GM20000 (cell line): Measurements from ENCODE around the gene HSD11B1L.

Source experiments
- DNase-seq: peaks from one replicate; pipeline ENCODE4 v3.0.0; 2012; ENCODE audit warnings: low spot score
- CTCF ChIP-seq: IDR thresholded peaks from 2 replicates; pipeline ENCODE4 v1.5.1; 2012; ENCODE audit warnings: mild to moderate bottlenecking, control low read depth; ENCODE audit errors: extremely low read depth, missing control alignments

Gene HSD11B1L

GRCh38 chr19:5681391-5682106 is 722 bp downstream of the HSD11B1L start:
- no peak for TF ChIP-seq CTCF
- DNase-seq: no peak

GRCh38 chr19:5682107-5682482 is 1.3 kb downstream of the HSD11B1L start:
- no peak for DNase-seq
- TF ChIP-seq CTCF: no peak

- DNase-seq: no peak
- TF ChIP-seq CTCF: no peak
These were observed 2.5 kb downstream of the HSD11B1L start for GRCh38 chr19:5683177-5683886.

DNA sequence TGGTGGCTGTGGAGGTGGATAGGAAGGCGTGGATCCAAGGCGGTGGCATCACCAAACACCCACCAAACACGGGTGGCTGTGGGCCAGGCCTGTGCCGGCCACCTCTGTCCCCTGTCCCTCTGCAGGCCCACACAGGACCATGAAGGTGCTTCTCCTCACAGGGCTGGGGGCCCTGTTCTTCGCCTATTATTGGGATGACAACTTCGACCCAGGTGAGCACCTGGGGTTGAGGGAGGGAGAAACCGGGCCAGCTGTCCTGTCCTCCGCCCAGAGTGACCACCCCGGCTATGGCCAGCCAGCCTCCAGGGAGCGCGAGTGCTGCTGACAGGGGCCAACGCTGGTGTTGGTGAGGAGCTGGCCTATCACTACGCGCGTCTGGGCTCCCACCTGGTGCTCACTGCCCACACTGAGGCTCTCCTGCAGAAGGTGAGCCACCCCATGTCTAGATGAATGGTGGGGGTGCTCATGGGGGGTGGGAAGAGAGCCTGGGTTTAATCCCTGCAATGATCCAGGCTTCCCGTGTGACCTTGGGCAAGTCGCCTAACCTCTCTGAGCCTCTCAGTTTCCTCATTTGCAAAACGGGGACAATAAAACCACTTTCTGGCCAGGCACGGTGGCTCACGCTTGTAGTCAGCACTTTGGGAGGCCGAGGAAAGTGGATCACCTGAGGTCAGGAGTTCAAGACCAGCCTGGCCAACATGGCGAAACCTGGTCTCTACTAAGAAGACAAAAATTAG is 4.0 kb downstream of the HSD11B1L start:
- DNase-seq: no peak
- TF ChIP-seq CTCF: no peak

GRCh38 chr19:5686326-5686646 is 5.5 kb downstream of the HSD11B1L start:
- DNase-seq: no peak
- TF ChIP-seq CTCF: no peak

- peak; percentile 100 for DNase-seq
- peak; percentile 89 for TF ChIP-seq CTCF
These were observed 6.0 kb downstream of the HSD11B1L start for GRCh38 chr19:5686647-5687359.
